ENCODE measurements around the gene EVI2B.

DNA sequence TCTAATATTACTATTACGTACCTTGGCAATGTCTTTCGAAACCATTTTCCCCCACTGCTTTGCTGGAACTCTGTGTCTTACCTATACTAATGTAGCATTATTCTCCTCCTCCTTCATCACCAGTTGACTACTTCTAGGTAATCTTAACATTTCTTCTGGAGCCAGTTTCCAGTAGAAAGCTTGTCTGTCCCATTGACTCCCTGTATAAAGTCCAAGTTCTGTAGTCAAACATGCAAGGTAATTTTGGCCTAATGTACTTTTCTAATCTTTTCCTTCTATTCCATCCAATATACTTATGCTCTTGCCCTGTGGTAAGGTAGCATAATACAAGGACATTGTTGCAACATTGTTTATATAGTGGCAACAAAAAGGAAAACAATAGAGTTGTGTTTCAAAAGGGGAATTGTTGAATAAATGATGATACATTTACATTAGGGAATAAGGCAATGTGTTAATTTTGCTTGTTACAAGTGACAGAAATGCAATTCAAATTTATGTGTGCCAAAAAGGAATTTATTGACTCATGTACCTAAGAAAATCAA is 44.7 kb downstream of the EVI2B start:
- TF ChIP-seq CTCF (conservative IDR thresholded peaks at IDR 0.05; ENCODE audit: low read depth, low read length) (no peak), EZH2 (IDR thresholded peaks at IDR 0.05; ENCODE audit: low read length, unreplicated experiment) (no peak), EZH2phosphoT487 (IDR thresholded peaks at IDR 0.05; ENCODE audit: borderline replicate concordance, low read length) (no peak)

All from PC-3 (cell line).